Stimulated activated CD4-positive, alpha-beta T cell treated with anti-CD3 and anti-CD28 coated beads, Interleukin-12 subunit alpha, Interleukin-12 subunit beta, amount 100 ng/mL, for 4 hours (primary cell): ENCODE results near the gene FOXF1.

Source experiments
- DNase-seq: peaks from one replicate; pipeline ENCODE4 v3.0.0-alpha.2; 2020

FOXF1 gene

GRCh38 chr16:86492961-86493629 lies 17.2 kb upstream of the FOXF1 start:
- no peak for DNase-seq

GRCh38 chr16:86494039-86494564 lies 16.2 kb upstream of the FOXF1 start:
- DNase-seq = no peak

GRCh38 chr16:86494565-86495356 lies 15.6 kb upstream of the FOXF1 start:
- DNase-seq = no peak

- no peak for DNase-seq
These were observed 15.0 kb upstream of the FOXF1 start for GRCh38 chr16:86495357-86495701.

- DNase-seq = no peak
These were observed 14.5 kb upstream of the FOXF1 start for GRCh38 chr16:86495756-86496261.

GRCh38 chr16:86496262-86496928 lies 13.9 kb upstream of the FOXF1 start:
- no peak for DNase-seq

- no peak for DNase-seq
These were observed 13.3 kb upstream of the FOXF1 start for GRCh38 chr16:86496929-86497461.

- no peak for DNase-seq
These were observed 12.7 kb upstream of the FOXF1 start for GRCh38 chr16:86497551-86498021.

- DNase-seq = no peak
These were observed 12.1 kb upstream of the FOXF1 start for GRCh38 chr16:86498155-86498670.

- DNase-seq = no peak
These were observed 11.5 kb upstream of the FOXF1 start for GRCh38 chr16:86498671-86499439.

- no peak for DNase-seq
These were observed 10.9 kb upstream of the FOXF1 start for GRCh38 chr16:86499440-86499786.

- DNase-seq = no peak
These were observed 10.2 kb upstream of the FOXF1 start for GRCh38 chr16:86499889-86500707.

GRCh38 chr16:86500708-86501510 lies 9.4 kb upstream of the FOXF1 start:
- DNase-seq = no peak

GRCh38 chr16:86501989-86502855 lies 8.1 kb upstream of the FOXF1 start:
- no peak for DNase-seq

- no peak for DNase-seq
These were observed 7.2 kb upstream of the FOXF1 start for GRCh38 chr16:86502856-86503748.

- DNase-seq = no peak
These were observed 6.5 kb upstream of the FOXF1 start for GRCh38 chr16:86503830-86504229.

GRCh38 chr16:86504315-86505184 lies 5.8 kb upstream of the FOXF1 start:
- DNase-seq = no peak
